SK-N-SH treated with all-trans-retinoic acid at 6 μM for 48 hours (cell line): ENCODE results near the gene GABBR2.

ENCODE experiments used
- ATAC-seq: fragments of 200-7000 bp; cut with Tn5 transposase; 3 replicates; pipeline ENCODE4 v1.9.1; 2020; ENCODE audit warnings: mild to moderate bottlenecking, moderate library complexity
- ARNTL ChIP-seq: fragments of 450-650 bp; formaldehyde crosslinking; IDR thresholded peaks from 2 replicates; pipeline ENCODE4 v1.5.0; 2020; ENCODE audit warnings: low read depth, mild to moderate bottlenecking, moderate library complexity, borderline replicate concordance
- BACH2 ChIP-seq: fragments of 250-450 bp; sonication (Bioruptor Pico); IDR thresholded peaks from 2 replicates; pipeline ENCODE4 v1.9.0; 2021; ENCODE audit warnings: mild to moderate bottlenecking, borderline replicate concordance
- CREB5 ChIP-seq: fragments of 250-450 bp; sonication (Bioruptor Pico); IDR thresholded peaks from 2 replicates; pipeline ENCODE4 v1.5.1; 2020; ENCODE audit warnings: low read depth, mild to moderate bottlenecking, moderate library complexity
- CSDC2 ChIP-seq: fragments of 250-450 bp; sonication (Bioruptor Pico); IDR thresholded peaks from 2 replicates; pipeline ENCODE4 v1.5.0; 2020; ENCODE audit warnings: mild to moderate bottlenecking, moderate library complexity
- CSRNP3 ChIP-seq: fragments of 250-450 bp; sonication (Bioruptor Pico); IDR thresholded peaks from 2 replicates; pipeline ENCODE4 v1.5.1; 2021; ENCODE audit warnings: mild to moderate bottlenecking, moderate library complexity
- ESRRG ChIP-seq: fragments of 250-450 bp; sonication (Bioruptor Pico); IDR thresholded peaks from 2 replicates; pipeline ENCODE4 v1.6.1; 2021; ENCODE audit warnings: mild to moderate bottlenecking
- GLIS3 ChIP-seq: fragments of 250-450 bp; sonication (Bioruptor Pico); IDR thresholded peaks from 2 replicates; pipeline ENCODE4 v1.5.0; 2020; ENCODE audit warnings: mild to moderate bottlenecking, moderate library complexity
- ISL1 ChIP-seq: fragments of 250-450 bp; sonication (Bioruptor Pico); IDR thresholded peaks from 2 replicates; pipeline ENCODE4 v2.1.2; 2022; ENCODE audit warnings: mild to moderate bottlenecking, moderate library complexity
- OSR1 ChIP-seq: fragments of 250-450 bp; sonication (Bioruptor Pico); IDR thresholded peaks from 2 replicates; pipeline ENCODE4 v1.8.0; 2022; ENCODE audit warnings: moderate library complexity, mild to moderate bottlenecking, inconsistent platforms
- PATZ1 ChIP-seq: fragments of 250-450 bp; sonication (Bioruptor Pico); IDR thresholded peaks from 2 replicates; pipeline ENCODE4 v1.8.0; 2020; ENCODE audit warnings: mild to moderate bottlenecking, moderate library complexity, borderline replicate concordance
- PPARA ChIP-seq: fragments of 250-450 bp; sonication (Bioruptor Pico); IDR thresholded peaks from 2 replicates; pipeline ENCODE4 v1.5.0; 2020; ENCODE audit warnings: mild to moderate bottlenecking, borderline replicate concordance
- RARB ChIP-seq: fragments of 250-450 bp; sonication (Bioruptor Pico); IDR thresholded peaks from 2 replicates; pipeline ENCODE4 v1.8.0; 2021; ENCODE audit warnings: mild to moderate bottlenecking, moderate library complexity
- SNAI2 ChIP-seq: fragments of 250-450 bp; sonication (Bioruptor Pico); IDR thresholded peaks from 2 replicates; pipeline ENCODE4 v1.5.0; 2020; ENCODE audit warnings: mild to moderate bottlenecking, moderate library complexity
- TCF4 ChIP-seq: fragments of 250-450 bp; sonication (Bioruptor Pico); IDR thresholded peaks from 2 replicates; pipeline ENCODE4 v1.8.0; 2021; ENCODE audit warnings: mild to moderate bottlenecking, moderate library complexity, borderline replicate concordance
- TSHZ2 ChIP-seq: fragments of 250-450 bp; sonication (Bioruptor Pico); IDR thresholded peaks from 2 replicates; pipeline ENCODE4 v1.5.0; 2020; ENCODE audit warnings: mild to moderate bottlenecking, moderate library complexity
- ZC3H10 ChIP-seq: fragments of 250-450 bp; sonication (Bioruptor Pico); IDR thresholded peaks from 2 replicates; pipeline ENCODE4 v1.5.1; 2021; ENCODE audit warnings: mild to moderate bottlenecking, moderate library complexity
- ZFP3 ChIP-seq: fragments of 250-450 bp; sonication (Bioruptor Pico); IDR thresholded peaks from 2 replicates; pipeline ENCODE4 v1.5.0; 2020; ENCODE audit warnings: mild to moderate bottlenecking, moderate library complexity
- ZFP30 ChIP-seq: fragments of 450-650 bp; formaldehyde crosslinking; IDR thresholded peaks from 2 replicates; pipeline ENCODE4 v1.5.0; 2022; ENCODE audit warnings: mild to moderate bottlenecking, moderate library complexity
- ZNF565 ChIP-seq: fragments of 450-650 bp; formaldehyde crosslinking; conservative IDR thresholded peaks from 2 replicates; pipeline ENCODE4 v1.5.0; 2020; ENCODE audit warnings: low read depth, mild to moderate bottlenecking, moderate library complexity
- ZNF70 ChIP-seq: fragments of 450-650 bp; formaldehyde crosslinking; IDR thresholded peaks from 2 replicates; pipeline ENCODE4 v1.5.0; 2020; ENCODE audit warnings: mild to moderate bottlenecking, moderate library complexity
- ZNF8 ChIP-seq: fragments of 450-650 bp; formaldehyde crosslinking; IDR thresholded peaks from 2 replicates; pipeline ENCODE4 v1.5.0; 2020; ENCODE audit warnings: mild to moderate bottlenecking, moderate library complexity

Gene GABBR2

GRCh38 chr9:98378794-98379193 lies 329.9 kb downstream of the GABBR2 start:
- no peak for TF ChIP-seq TCF4 (CRISPR knock-in tag)
- TF ChIP-seq CSRNP3 = no peak
- TF ChIP-seq PPARA (CRISPR knock-in tag) = no peak
- TF ChIP-seq ESRRG (CRISPR knock-in tag) = no peak
- TF ChIP-seq ZFP3 (CRISPR knock-in tag) = no peak
- TF ChIP-seq ZNF565 (CRISPR knock-in tag) = no peak
- no peak for TF ChIP-seq GLIS3 (CRISPR knock-in tag)
- TF ChIP-seq ZNF8 (CRISPR knock-in tag) = no peak
- no peak for TF ChIP-seq SNAI2 (CRISPR knock-in tag)
- no peak for TF ChIP-seq ARNTL (CRISPR knock-in tag)
- TF ChIP-seq CREB5 (CRISPR knock-in tag) = no peak
- TF ChIP-seq ISL1 (CRISPR knock-in tag) = no peak
- TF ChIP-seq ZNF70 (CRISPR knock-in tag) = no peak
- no peak for TF ChIP-seq PATZ1 (CRISPR knock-in tag)
- no peak for TF ChIP-seq ZC3H10 (CRISPR knock-in tag)
- no peak for ATAC-seq

GRCh38 chr9:98378206-98378780 lies 330.4 kb downstream of the GABBR2 start:
- ATAC-seq = no peak
- no peak for TF ChIP-seq PATZ1 (CRISPR knock-in tag)
- TF ChIP-seq TSHZ2 (CRISPR knock-in tag) = no peak
- no peak for TF ChIP-seq ZC3H10 (CRISPR knock-in tag)
- no peak for TF ChIP-seq BACH2 (CRISPR knock-in tag)
- TF ChIP-seq TCF4 (CRISPR knock-in tag) = no peak
- TF ChIP-seq CSRNP3 = no peak
- TF ChIP-seq ZFP3 (CRISPR knock-in tag) = no peak
- TF ChIP-seq CSDC2 = no peak
- TF ChIP-seq OSR1 (CRISPR knock-in tag) = no peak
- no peak for TF ChIP-seq RARB (CRISPR knock-in tag)
- TF ChIP-seq ZFP30 (CRISPR knock-in tag) = no peak
- no peak for TF ChIP-seq GLIS3 (CRISPR knock-in tag)
- no peak for TF ChIP-seq ZNF8 (CRISPR knock-in tag)
